Iris pigment epithelial cell (primary cell): ENCODE data around the gene ANXA10.
A peak's percentile ranks its signal among the peaks of the same experiment; 100 is the strongest.
"Not testable (repeated sequence)": the region's sequence is repeated elsewhere in the genome, so short reads cannot be mapped to it uniquely, and the experiment has no call there.

ENCODE experiments used
- DNase-seq: peaks from one replicate; pipeline ENCODE4 v3.0.0-alpha.2; 2011; ENCODE audit warnings: low read depth

The ANXA10 gene

DNA sequence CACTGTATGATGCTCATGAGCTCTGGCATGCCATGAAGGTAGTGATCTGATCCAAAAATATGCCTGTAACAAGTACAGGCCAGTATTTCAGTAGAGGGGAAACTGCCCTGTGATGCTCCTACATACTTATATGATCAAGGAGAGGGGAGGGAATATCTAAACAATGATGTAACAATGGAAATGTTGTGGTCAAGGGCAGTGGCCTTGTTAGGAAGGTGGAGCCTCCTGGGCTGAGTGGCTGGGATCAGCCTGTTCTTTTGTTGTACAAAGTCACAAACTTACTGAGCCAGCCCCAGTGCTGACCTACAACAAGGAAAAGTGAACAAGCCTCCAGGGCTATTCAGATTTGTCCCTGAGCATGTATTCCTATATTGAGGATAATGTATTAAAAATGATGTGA lies 70.3 kb downstream of the ANXA10 start:
- peak; percentile 61 for DNase-seq

DNA sequence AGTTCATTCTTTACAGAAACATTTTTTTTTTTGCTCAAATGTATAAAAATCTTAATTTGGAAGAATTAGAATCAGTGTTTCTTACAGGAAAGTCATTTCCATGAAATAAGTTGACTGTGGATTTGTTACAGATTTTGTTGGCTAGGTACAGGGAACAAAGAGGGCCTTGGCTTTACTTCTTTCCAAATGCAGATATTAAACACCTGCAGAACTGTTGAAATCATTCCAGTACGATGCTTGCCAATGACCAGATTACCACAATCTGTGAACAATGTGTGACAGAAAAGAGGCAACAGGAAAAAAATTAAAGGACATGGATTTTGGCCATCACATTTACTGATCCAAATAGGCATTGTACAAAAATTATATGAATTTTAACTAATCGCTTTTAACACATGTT lies 70.8 kb downstream of the ANXA10 start:
- DNase-seq = no peak

DNA sequence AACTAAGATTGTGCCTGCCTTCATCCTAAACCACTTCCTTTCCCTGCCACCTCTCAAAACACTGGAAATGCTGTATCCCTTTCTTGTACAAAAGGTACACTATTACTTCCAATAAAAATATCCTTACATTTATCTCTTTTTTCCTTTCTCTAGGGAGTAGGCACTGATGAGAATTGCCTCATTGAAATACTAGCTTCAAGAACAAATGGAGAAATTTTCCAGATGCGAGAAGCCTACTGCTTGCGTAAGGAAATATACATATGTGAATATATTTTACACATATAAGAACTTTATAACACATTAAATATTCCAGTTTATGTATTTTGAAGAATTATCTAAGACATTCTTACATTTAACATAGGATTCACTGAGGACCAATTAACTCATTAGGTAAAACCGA lies 71.7 kb downstream of the ANXA10 start:
- DNase-seq = no peak

DNA sequence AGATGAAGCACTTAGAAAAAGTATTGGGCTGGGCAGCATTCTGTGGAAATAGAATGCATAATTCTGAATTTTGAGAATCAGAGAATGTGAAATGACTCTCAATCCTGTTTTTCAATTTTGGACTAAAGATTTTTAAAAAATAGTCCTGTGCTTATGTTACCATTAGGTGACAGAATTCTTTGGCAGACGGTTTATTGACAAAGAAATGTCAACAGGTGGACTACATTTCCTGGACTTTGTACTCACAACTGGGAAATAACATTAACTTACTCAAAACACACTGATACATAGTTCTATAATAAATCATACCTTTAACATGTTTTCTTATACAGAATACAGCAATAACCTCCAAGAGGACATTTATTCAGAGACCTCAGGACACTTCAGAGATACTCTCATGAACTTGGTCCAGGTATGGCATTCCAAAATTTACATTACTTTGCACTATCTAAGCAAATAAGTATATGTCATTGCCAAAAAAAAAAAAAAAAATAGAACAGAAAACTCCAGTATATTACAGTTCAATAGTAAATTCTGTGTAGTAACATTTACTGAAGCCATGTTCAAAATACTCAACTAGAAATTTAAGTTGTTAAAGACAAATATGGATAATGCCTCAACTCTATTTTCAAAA lies 72.7 kb downstream of the ANXA10 start:
- no peak for DNase-seq

DNA sequence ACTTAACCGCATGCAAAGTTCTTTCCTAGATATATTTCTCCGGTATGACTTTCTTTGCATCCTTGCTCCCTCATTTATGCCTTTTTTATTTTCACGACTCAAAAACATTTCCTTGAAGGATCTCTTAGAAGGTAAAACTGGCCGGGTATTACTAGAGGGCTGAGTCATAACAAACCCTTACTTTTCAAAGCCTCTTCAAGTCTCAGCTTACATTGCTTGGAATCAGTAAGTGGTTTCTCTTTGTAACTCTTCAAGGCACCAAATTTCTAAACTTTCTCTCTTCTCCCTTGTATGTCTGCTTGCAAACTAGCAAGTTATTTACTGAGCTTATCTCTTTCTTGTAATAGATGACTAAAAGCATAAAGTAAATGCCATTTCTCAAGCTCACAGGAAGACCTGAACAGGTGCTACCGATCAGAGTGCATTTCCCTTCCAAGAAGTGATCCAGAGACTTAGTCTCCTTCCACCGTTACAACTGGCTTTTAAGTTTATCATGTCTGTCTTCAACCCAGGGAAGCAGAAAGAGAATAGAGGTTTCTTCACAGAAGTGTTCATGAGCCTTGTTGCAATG lies 75.5 kb downstream of the ANXA10 start:
- peak; percentile 74 for DNase-seq

DNA sequence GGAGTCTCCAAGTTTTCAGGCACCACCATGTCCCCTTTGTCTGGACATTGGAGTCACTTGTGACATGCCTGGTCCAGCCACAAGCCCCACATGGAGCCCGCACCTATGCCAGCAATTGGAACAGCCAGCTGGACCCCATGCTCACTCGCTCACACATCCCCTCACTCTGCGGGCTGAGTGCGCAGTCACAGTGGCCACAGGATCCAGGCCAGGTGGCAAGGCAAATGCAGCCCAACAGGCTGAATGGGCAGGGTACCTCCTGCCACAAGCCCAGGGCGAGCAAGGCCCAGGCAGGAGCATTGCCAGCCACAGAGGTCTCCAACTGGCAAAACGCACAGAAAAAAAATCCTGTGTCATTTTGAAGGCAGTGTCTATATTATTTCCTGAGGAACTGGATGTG lies 82.0 kb downstream of the ANXA10 start:
- no peak for DNase-seq

DNA sequence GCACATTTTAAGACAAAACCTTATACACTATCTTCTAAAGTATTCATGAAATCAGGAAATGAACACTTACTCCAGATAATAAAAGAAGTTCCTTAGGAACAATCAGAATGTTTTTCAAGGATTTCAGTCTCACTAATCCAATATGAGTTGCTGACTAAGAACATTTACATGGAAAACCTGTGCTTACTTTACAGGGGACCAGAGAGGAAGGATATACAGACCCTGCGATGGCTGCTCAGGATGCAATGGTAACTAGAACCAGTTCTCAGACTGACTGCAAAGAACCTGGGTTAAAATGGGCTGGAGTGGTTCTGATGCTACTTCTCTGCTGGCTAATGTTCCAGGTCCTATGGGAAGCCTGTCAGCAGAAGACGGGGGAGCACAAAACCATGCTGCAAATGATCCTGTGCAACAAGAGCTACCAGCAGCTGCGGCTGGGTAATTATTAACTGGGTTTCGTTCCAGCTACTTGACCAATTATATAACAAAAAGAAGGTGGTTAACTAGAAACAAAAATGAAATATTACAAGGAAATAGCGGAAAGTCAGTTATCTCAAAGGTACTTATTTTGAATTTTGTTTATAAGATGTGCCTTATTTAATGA lies 85.3 kb downstream of the ANXA10 start:
- DNase-seq = no peak

DNA sequence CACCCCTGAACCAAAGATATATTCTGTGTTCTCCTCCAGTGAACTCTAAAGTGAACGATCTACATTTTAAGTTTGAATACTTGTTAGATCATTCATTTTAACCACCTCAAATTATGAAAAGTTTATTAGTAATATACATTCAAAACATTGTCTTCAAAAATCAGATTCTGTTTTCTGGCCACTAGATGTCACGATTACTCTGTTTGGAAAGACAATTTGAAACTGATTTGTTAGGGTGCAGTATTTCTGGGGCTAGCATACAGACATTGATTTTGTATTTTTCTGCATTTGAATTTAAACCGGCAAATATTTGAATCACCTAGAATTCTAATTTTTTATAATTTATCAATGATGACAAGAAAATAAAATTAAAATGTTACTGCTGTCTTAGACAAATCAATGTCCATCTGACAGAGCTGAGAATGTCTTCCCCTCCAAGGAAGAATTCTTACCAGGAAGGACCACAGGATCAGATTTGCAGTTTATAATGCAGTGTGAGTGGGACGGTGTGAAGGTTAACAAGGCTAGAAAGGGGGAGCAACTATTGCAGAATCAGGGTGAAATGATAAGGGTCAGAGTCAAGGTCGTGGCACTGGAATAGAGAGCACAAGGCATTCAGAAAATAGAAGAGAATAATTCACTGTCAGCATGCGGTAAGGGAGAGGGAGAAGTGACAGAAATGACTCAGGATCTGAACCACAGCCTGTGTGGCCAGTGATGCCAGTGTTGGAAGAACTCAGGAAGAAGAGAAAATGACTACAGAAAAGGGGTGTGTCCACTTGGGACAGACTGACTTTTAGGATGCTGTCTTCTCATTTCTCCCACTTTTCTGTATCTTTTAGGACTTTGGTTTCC lies 91.6 kb downstream of the ANXA10 start:
- DNase-seq = peak; percentile 51

DNA sequence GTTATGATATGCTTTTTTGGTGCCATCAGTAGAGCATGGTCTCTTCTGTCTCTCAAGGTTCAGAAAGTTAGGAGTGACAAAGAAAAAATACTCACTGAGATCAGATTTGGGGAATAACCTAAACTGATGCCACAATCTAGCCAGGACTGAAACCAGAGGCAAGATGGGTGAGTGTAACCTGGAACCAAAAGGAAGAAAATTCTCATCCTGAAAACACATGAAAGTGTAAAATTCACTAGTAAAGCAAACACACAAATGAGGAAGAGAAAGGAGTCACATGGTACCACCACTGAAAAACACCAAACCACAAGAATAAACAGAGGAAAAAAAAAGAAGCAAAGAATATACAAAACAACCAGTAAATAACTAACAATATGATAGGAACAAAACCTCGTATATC lies 96.4 kb downstream of the ANXA10 start:
- no peak for DNase-seq

DNA sequence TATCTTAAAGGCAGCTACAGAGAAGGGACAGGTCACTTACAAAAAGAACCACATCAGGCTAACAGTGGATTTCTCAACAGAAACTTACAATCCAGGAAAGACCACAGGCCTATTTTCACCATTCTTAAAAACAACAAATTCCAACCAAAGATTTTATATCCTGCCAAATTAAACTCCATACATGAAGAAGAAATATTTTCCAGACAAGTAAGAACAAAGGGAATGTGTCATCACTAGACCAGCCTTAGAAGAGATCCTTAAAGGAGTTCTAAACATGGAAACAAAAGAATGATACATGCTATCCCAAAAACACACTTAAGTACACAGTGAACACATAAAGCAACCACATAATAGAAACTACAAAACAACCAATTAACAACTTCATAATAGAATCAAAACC lies 105.6 kb downstream of the ANXA10 start:
- no peak for DNase-seq

DNA sequence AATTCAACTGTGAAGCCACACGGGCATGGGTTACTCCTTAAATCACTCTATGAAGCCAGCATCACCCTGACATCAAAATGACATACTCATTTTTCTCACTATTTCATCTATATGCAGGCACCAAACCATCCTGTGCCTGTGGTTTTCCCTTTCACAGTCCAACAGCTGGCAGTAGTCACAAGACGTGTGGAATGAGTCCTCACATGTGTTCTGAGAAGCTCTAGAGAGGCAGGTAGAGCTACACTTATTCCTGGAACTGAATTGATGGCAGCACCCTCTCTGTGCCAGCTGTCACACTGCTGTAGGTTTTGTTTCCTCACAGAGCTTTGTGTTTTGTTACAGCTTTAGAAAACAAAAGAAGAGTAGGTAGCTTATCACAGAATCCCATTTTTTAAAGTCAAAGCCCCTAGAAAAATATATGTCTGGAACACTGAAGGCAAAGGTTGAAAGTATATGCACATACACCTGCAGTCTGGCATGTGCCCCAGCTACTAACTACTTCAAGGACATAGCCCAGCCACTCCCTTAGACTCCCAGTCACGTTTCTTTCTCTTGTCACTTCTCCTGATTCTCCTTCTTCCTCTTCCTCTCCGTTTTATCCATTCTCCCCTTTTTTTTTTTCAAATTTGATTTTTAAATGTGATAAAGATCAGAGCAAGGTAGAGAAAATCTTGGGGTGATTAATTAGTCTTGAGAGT lies 107.1 kb downstream of the ANXA10 start:
- DNase-seq = no peak

DNA sequence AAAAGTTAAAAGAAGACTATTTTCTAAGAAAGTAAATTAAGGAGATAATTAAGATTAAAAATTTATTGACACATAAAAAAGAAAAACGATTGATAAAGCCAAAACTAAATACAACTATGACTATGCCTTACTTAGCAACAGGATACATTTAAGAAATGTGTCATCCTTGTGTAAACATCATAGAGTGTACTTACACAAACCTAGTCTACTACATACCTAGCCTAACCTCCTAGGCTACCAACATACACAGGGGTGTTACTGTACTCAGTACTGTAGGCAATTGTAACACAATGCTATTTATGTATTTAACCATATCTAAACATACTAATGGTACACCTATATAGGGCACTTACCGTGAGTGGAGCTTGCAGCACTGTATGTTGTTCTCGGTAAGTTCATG lies 108.3 kb downstream of the ANXA10 start:
- peak; percentile 59 for DNase-seq

DNA sequence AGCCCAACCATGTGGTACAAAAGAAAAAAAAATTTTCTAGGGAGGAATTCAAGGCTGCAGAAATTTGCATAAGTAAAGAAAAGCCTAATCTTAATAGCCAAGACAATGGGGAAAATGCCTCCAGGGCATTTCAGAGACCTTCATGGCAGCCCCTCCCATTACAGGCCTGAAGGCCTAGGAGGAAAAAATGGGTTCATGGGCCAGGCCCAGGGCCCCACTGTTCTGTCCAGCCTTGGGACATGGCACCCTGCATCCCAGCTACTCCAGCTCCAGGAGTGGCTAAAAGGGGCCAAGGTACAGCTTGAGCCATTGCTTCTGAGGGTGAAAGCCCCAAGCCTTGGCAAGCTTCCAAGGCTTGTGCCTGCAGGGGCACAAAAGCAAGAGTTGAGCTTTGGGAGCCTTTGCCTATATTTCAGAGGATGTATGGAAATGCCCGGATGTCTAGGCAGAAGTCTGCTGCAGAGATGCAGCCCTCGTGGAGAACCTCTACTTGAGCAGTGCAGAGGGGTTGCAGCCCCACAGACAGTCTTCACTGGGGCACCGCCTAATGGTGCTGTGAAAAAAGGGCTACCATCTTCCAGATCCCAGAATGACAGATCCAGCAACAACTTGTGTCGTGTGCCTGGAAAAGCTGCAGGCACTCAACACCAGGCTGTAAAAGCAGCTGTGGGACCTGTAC lies 111.0 kb downstream of the ANXA10 start:
- DNase-seq = no peak

DNA sequence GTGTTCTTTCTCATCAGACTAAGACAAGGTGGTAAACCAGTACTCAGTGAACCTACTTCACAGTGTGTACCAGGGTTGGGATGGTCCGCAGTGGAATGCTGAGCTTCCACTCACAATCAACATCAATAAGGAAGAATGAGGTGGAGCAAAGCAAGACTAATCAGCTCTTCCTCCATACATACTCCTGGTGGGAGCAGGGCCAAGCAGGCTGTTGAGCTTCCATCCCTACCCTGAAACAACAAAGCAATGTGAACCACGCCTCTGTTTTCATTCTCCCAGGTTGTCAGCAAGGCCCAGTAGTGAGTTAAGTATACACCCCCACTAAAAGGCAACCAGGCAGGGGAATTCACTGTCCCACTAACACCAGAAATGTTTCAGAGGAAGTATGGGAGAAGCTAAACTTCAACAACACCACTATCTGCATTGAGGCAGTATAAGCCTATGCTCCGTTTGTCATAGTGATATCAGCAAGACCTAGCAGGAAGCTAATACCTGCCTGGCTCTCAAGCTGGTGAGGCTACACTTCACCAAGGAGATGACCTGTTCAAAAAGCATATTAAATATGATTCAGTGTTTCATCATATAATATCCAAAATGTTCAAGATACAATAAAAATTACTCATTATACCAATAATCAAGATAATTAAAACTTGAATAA lies 116.7 kb downstream of the ANXA10 start:
- no peak for DNase-seq

DNA sequence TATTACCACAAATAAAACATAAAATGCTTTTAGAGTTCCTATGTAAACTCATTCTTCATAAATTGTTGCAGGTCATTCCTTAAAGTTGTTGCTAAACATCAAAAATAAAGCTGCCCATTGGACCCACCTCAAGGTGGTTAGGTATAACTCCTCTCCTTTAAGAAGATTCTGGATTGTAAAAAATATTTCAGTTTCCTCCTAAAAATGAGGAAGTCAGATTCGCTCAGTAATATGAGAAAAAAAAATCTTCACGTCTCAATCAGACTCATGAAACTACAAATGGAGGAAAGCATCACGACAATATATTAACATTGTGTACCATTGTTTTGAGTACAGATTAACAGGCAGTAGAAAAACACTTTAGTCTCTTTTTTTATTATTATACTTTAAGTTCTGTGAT lies 120.3 kb downstream of the ANXA10 start:
- DNase-seq = no peak

DNA sequence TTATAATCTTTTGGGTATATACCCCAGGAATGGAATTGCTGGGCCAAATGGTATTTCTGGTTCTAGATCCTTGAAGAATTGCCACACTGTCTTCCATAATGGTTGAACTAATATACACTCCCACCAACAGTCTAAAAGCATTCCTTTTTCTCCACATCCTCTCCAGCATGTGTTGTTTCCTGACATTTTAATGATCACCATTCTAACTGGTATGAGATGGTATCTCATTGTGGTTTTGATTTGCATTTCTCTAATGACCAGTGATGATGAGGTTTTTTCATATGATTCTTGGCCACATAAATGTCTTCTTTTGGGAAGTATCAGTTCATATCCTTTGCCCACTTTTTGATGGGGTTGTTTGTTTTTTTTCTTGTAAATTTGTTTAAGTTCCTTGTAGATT lies 121.2 kb downstream of the ANXA10 start:
- not testable (repeated sequence) for DNase-seq

DNA sequence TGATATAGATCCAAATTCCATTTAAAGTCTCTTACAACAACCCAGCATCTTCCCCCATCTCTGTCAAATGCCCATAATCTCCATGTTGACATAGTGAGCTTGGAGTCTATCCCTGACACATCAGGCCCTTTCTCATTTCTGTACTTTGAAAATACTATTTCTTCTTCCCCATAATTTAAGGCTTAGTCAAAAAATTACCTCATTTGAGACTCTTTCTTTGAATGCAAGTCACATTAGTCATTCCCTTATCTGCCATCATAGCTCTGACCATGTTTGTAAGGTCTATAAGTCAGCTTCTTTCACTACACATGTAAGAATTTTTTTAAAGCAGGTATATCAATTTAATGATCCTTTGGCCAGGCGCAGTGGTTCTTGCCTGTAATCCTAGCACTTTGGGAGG lies 126.3 kb downstream of the ANXA10 start:
- DNase-seq = peak; percentile 91

DNA sequence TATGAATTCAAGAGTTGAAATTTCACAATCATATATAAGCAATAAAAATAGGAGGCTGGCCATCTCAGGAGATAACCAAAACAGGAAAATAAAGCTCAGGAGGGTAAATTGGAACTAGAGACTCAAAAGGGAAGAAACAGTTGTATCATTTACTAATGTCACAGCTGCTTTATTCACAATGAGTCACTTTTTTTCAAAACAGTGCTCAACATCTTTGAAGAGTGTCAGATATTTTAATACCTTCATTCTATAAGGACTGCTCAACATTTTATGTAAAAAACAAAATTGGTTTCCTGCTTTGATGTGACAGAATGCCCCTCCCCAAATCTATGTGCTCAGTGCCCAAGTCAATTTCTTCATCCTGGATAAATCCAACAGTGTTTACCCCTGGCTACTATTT lies 128.6 kb downstream of the ANXA10 start:
- DNase-seq = peak; percentile 22

DNA sequence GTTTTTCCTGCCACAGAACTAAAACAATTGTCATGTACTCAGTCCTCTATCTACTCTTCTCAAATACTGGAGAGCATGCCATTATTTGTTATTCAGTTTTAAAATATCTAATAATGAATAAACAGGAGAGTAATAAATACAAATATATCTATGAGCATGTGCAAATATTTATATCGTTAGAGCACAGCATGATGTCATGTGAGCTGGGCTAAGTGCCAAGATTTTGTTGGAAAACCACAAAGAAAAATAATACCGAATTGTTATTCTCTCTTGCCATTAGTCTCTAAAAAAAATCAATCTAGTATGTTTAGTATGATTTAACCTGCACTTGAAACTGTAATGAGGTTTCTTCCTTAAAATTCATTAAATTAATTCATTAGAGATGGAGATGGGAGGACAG lies 129.0 kb downstream of the ANXA10 start:
- peak; percentile 87 for DNase-seq
